GM12878 (cell line): Measurements from ENCODE around the gene ELOF1. TPM values are rescaled to one million over a fixed set of nuclear protein-coding genes. Genes with fewer than 3 reads are reported as not detected.

Experiments used
- ATAC-seq: fragments of 200-7000 bp; cut with Tn5 transposase; 3 replicates; pipeline ENCODE4 v1.9.1; 2020; ENCODE audit warnings: mild to moderate bottlenecking, moderate library complexity
- BruUV-seq: library from RNA; stranded (reverse); fragments of 400-500 nt; replicated peaks from 2 replicates; lab custom pipeline; 2021; lab: Mats Ljungman, UMichigan
- CTCF ChIA-PET: fragments of 300-600 bp; sonication (Branson Sonifier 250); formaldehyde crosslinking; extraction: SDS; loops from one replicate; lab custom pipeline; 2021; ENCODE audit warnings: inconsistent platforms; lab: Yijun Ruan, JAX
- POLR2A ChIA-PET: fragments of 350-600 bp; formaldehyde crosslinking; extraction: SDS; loops from one replicate; lab custom pipeline; 2021; ENCODE audit warnings: inconsistent platforms; lab: Charles Lee
- RAD21 ChIA-PET: fragments of 300-600 bp; sonication (Branson Sonifier 250); formaldehyde crosslinking; loops from one replicate; lab custom pipeline; 2023; ENCODE audit warnings: antibody characterized with exemption; ENCODE audit not compliant: unreplicated experiment; lab: Charles Lee
- SMC1A ChIA-PET: fragments of 300-600 bp; sonication (Branson Sonifier 250); formaldehyde crosslinking; loops from one replicate; lab custom pipeline; 2023; ENCODE audit not compliant: unreplicated experiment, uncharacterized antibody; lab: Charles Lee
- DNase-seq: peaks from one replicate; pipeline ENCODE4 v3.0.0-alpha.2; 2011; ENCODE audit warnings: low read depth, low spot score
- FAIRE-seq: peaks from 3 replicates; lab custom pipeline; 2011; peaks lifted over from hg19 to GRCh38; lab: Jason Lieb, UNC
- H2AFZ ChIP-seq: 2 replicates; pipeline ENCODE4 v1.6.0; 2011; ENCODE audit warnings: low read depth, low read length, control low read depth; ENCODE audit not compliant: control insufficient read depth
- H3K27ac ChIP-seq: 2 replicates; pipeline ENCODE4 v1.5.1; 2011; ENCODE audit warnings: control low read depth; ENCODE audit not compliant: control insufficient read depth, insufficient read depth
- H3K27me3 ChIP-seq, 2 experiments: replicated peaks in 1 of 2; 2 replicates each; pipeline versions ENCODE4 v1.6.0 to v1.6.1; 2011; ENCODE audit warnings: low read length in 1 of 2; ENCODE audit not compliant: control insufficient read depth in 2 of 2, insufficient read depth in 2 of 2
- H3K36me3 ChIP-seq, 2 experiments: 2 replicates each; pipeline ENCODE4 v1.5.1; 2011; ENCODE audit warnings: low read length in 1 of 2; ENCODE audit not compliant: control insufficient read depth in 2 of 2, insufficient read depth in 2 of 2
- H3K4me1 ChIP-seq: 2 replicates; pipeline ENCODE4 v1.6.1; 2011; ENCODE audit warnings: mild to moderate bottlenecking, low read length, moderate library complexity, mixed read lengths; ENCODE audit not compliant: control insufficient read depth, insufficient read depth
- H3K4me2 ChIP-seq: 2 replicates; pipeline ENCODE4 v1.6.0; 2011; ENCODE audit warnings: control low read depth; ENCODE audit not compliant: control insufficient read depth, insufficient read depth
- H3K4me3 ChIP-seq: fragments of 200-600 bp; sonication (generic); 2 replicates; pipeline ENCODE4 v1.5.1; 2016
- H3K79me2 ChIP-seq: 2 replicates; pipeline ENCODE4 v1.6.0; 2011; ENCODE audit warnings: low read length; ENCODE audit not compliant: control insufficient read depth, insufficient read depth
- H3K9ac ChIP-seq: 2 replicates; pipeline ENCODE4 v1.8.0; 2011; ENCODE audit warnings: low read length, control low read depth, mixed read lengths; ENCODE audit not compliant: control insufficient read depth, insufficient read depth
- H3K9me3 ChIP-seq: replicated peaks from 3 replicates; pipeline ENCODE4 v1.5.1; 2011; ENCODE audit warnings: mild to moderate bottlenecking, low read length; ENCODE audit not compliant: control insufficient read depth, insufficient read depth
- H4K20me1 ChIP-seq: 2 replicates; pipeline ENCODE4 v1.6.0; 2011; ENCODE audit not compliant: control insufficient read depth, insufficient read depth
- ATF7 ChIP-seq: fragments of 450-650 bp; IDR thresholded peaks from 2 replicates; pipeline ENCODE4 v1.6.1; 2016; ENCODE audit warnings: low read depth, mild to moderate bottlenecking
- BACH1 ChIP-seq: fragments of 450-650 bp; IDR thresholded peaks from 2 replicates; pipeline ENCODE4 v1.6.1; 2017; ENCODE audit warnings: mild to moderate bottlenecking, borderline replicate concordance
- CBFB ChIP-seq: IDR thresholded peaks from 2 replicates; pipeline ENCODE4 v1.6.1; 2016; ENCODE audit warnings: antibody characterized with exemption, low read depth
- CBX5 ChIP-seq: sonication (generic); IDR thresholded peaks from 2 replicates; pipeline ENCODE4 v1.6.1; 2016; ENCODE audit warnings: low read depth, moderate library complexity, mild to moderate bottlenecking, inconsistent platforms
- CEBPB ChIP-seq, 2 experiments: fragments of 150-350 bp in 1 of 2; IDR thresholded peaks; 2 replicates each; pipeline ENCODE4 v1.6.1; 2012 to 2014; ENCODE audit warnings: low read depth in 2 of 2, low read length in 2 of 2, borderline replicate concordance in 1 of 2, inconsistent platforms in 1 of 2
- FOXK2 ChIP-seq: fragments of 450-650 bp; IDR thresholded peaks from 2 replicates; pipeline ENCODE4 v1.6.1; 2017; ENCODE audit warnings: mild to moderate bottlenecking, moderate library complexity
- GATAD2B ChIP-seq: fragments of 450-650 bp; conservative IDR thresholded peaks from 2 replicates; pipeline ENCODE4 v1.6.1; 2017; ENCODE audit warnings: low read depth, mild to moderate bottlenecking, moderate library complexity
- IKZF2 ChIP-seq, 2 experiments: fragments of 450-650 bp; IDR thresholded peaks; 2 replicates each; pipeline ENCODE4 v1.6.1; 2017; ENCODE audit warnings: mild to moderate bottlenecking in 2 of 2, moderate library complexity in 2 of 2
- JUNB ChIP-seq: IDR thresholded peaks from 2 replicates; pipeline ENCODE4 v1.6.1; 2016; ENCODE audit warnings: antibody characterized with exemption, mild to moderate bottlenecking
- MXI1 ChIP-seq: fragments of 150-350 bp; IDR thresholded peaks from 2 replicates; pipeline ENCODE4 v1.6.1; 2011; ENCODE audit warnings: low read depth, mild to moderate bottlenecking, inconsistent platforms, low read length, improper control_type of control experiment
- RCOR1 ChIP-seq: conservative IDR thresholded peaks from 2 replicates; pipeline ENCODE4 v1.6.1; 2012; ENCODE audit warnings: low read depth, low read length, improper control_type of control experiment
- RELA ChIP-seq: fragments of 450-650 bp; IDR thresholded peaks from 2 replicates; pipeline ENCODE4 v1.8.0; 2014; ENCODE audit warnings: borderline replicate concordance; ENCODE audit not compliant: partially characterized antibody
- RUNX3 ChIP-seq: IDR thresholded peaks from 2 replicates; pipeline ENCODE4 v1.6.1; 2012; ENCODE audit warnings: low read length, inconsistent platforms
- SIX5 ChIP-seq: IDR thresholded peaks from 2 replicates; pipeline ENCODE4 v1.6.1; 2011; ENCODE audit warnings: mild to moderate bottlenecking, low read depth, low read length, moderate library complexity; ENCODE audit not compliant: severe bottlenecking
- STAT3 ChIP-seq: IDR thresholded peaks from 2 replicates; pipeline ENCODE4 v1.6.1; 2011; ENCODE audit warnings: low read depth, low read length, improper control_type of control experiment
- TAF1 ChIP-seq: IDR thresholded peaks from 2 replicates; pipeline ENCODE4 v1.6.1; 2011; ENCODE audit warnings: mild to moderate bottlenecking, low read depth, low read length, borderline replicate concordance
- TARDBP ChIP-seq: IDR thresholded peaks from 2 replicates; pipeline ENCODE4 v1.6.1; 2016; ENCODE audit warnings: borderline replicate concordance
- TCF12 ChIP-seq: IDR thresholded peaks from 2 replicates; pipeline ENCODE4 v1.6.1; 2011; ENCODE audit warnings: low read depth, mild to moderate bottlenecking, low read length
- YY1 ChIP-seq: IDR thresholded peaks from 2 replicates; pipeline ENCODE4 v1.6.1; 2011; ENCODE audit warnings: low read depth, mild to moderate bottlenecking, low read length
- ZBED1 ChIP-seq: IDR thresholded peaks from 2 replicates; pipeline ENCODE4 v1.6.1; 2016; ENCODE audit warnings: borderline replicate concordance
- ZNF24 ChIP-seq: fragments of 450-650 bp; IDR thresholded peaks from 2 replicates; pipeline ENCODE4 v1.6.1; 2017; ENCODE audit warnings: antibody characterized with exemption, mild to moderate bottlenecking
- ZNF622 ChIP-seq: fragments of 450-650 bp; IDR thresholded peaks from 2 replicates; pipeline ENCODE4 v1.6.1; 2017; ENCODE audit warnings: mild to moderate bottlenecking, inconsistent platforms
- WGBS: methylation state at CpG from one replicate; pipeline ENCODE4 v1.1.6; 2016; ENCODE audit warnings: low lambda C conversion rate; ENCODE audit not compliant: insufficient replicate concordance, insufficient coverage; ENCODE audit errors: missing lambda C conversion rate; 5-methylcytosine and 5-hydroxymethylcytosine counted together
- in situ Hi-C: fragments of 300-500 bp; cut with MboI; formaldehyde crosslinking; loops from 9 replicates; pipeline ENCODE4 v1.14.3; 2018; ENCODE audit warnings: mixed read lengths
- intact Hi-C: fragments of 100-400 bp; cut with micrococcal nuclease; formaldehyde crosslinking; loops from one replicate; pipeline ENCODE4 v1.14.2; 2022; ENCODE audit not compliant: unreplicated experiment
- polyA plus RNA-seq, 11 experiments: library from polyadenylated mRNA; depleted of rRNA in 4 of 11; unstranded in 6 of 11; stranded (reverse) in 5 of 11; fragments of >200 nt; fragmentation: Nextera tagmentation in 4 of 11; fragmentation: Illumina TruSeq in 1 of 11; extraction: Ambion mirVana in 4 of 11; extraction: Trizol in 1 of 11; gene quantifications; 1 replicate in 1 of 11; 2 replicates in 10 of 11; pipeline versions ENCODE4 v1.2.1 to v1.2.3, GENCODE V29; 2011 to 2016; ENCODE audit warnings: inconsistent platforms in 2 of 11, missing spikeins in 2 of 11, low read depth in 1 of 11
- total RNA-seq, 4 experiments: library from RNA; depleted of rRNA in 3 of 4; stranded (reverse); fragments of >200 nt in 3 of 4; fragmentation: Illumina TruSeq in 1 of 4; extraction: Trizol in 1 of 4; gene quantifications; 2 replicates each; pipeline versions ENCODE4 v1.2.1 to v1.2.3, GENCODE V29; 2013 to 2021
- TF ChIP-seq, protein P1 (sequence below): fragments of 450-650 bp; IDR thresholded peaks from 2 replicates; pipeline ENCODE4 v1.6.1; 2017; ENCODE audit warnings: low read depth, mild to moderate bottlenecking, moderate library complexity

The ELOF1 gene
- total and polyA plus RNA-seq, 10 of the 15 experiments (the other 5 are each of a cell fraction or from before 2014, with no cell fraction given): 11.7 to 124 (median 92.9) TPM

DNA sequence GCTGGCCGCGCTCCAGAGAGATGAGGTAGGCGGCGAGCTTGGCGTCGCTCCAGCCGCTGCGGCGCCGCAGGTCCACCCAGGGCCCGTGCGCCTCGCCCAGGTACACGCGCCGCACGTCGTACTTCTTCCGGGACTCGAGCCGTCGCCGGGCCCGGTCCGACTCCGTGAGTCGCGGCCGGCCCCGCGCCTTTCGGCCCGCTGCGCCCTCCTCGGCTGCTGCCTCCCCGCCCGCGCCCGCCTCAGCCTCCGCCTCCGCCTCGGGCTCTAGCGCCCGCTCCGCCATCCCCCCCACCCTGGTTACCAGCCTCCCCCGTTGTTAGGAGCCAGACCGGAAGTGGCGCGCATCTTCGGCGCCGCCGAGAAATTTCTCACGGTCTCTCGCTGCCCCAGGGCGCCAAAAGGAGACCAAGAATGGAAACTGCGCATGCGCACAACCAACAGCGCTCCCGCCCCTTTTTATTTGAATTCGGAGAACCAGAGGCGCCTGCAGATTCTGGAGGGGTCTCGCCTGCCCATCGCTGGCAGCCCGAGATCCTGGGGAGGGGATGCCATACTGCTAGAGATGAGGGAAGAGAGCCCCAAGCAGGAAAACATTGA is 53.4 kb downstream of the ELOF1 start, which contains the start of gene ZNF653:
TSS of gene ZNF653 (minus strand) at position 336 of the 597 bp plus-strand sequence. CDS start at position 283, 53 bp downstream.
- peak; percentile 89 for FAIRE-seq
- BruUV-seq: no TSS peak
- CTCF ChIA-PET: no interaction called here
- TF ChIP-seq IKZF2 (IDR thresholded peaks at IDR 0.05): no peak
- TF ChIP-seq ZBED1: no peak
- no peak for TF ChIP-seq STAT3
- peak; percentile 77 for TF ChIP-seq GATAD2B
- peak; percentile 84; the same call in 1 of the 2 replicates for TF ChIP-seq TARDBP
- TF ChIP-seq RCOR1: no peak
- peak; percentile 48; the same call in 1 of the 2 replicates for TF ChIP-seq YY1
- no peak for TF ChIP-seq JUNB
- TF ChIP-seq CBFB: no peak
- TF ChIP-seq SIX5: peak; percentile 61
- no peak for TF ChIP-seq CEBPB (IDR thresholded peaks at IDR 0.05; ENCODE audit: borderline replicate concordance in 1 of 2, low read depth in 2 of 2, low read length in 2 of 2)
- TF ChIP-seq RUNX3: no peak; the same call in 1 of the 2 replicates
- peak; percentile 100 for TF ChIP-seq MXI1
- no peak for TF ChIP-seq FOXK2
- TF ChIP-seq TAF1: peak; percentile 65; the same call in 1 of the 2 replicates
- TF ChIP-seq ATF7: no peak
- TF ChIP-seq ZNF622: no peak
- no peak for TF ChIP-seq ZNF24
- TF ChIP-seq, protein P1, sequence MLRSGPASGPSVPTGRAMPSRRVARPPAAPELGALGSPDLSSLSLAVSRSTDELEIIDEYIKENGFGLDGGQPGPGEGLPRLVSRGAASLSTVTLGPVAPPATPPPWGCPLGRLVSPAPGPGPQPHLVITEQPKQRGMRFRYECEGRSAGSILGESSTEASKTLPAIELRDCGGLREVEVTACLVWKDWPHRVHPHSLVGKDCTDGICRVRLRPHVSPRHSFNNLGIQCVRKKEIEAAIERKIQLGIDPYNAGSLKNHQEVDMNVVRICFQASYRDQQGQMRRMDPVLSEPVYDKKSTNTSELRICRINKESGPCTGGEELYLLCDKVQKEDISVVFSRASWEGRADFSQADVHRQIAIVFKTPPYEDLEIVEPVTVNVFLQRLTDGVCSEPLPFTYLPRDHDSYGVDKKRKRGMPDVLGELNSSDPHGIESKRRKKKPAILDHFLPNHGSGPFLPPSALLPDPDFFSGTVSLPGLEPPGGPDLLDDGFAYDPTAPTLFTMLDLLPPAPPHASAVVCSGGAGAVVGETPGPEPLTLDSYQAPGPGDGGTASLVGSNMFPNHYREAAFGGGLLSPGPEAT: 0 out of 2 replicates have a peak, but pooled peaks have one; percentile 32
- TF ChIP-seq CBX5: no peak
- peak; percentile 87 for TF ChIP-seq BACH1
- TF ChIP-seq RELA: peak; percentile 12
- no peak for TF ChIP-seq TCF12

More for the DNA sequence above, 53.4 kb downstream of the ELOF1 start, which contains the start of gene ZNF653:
- intact Hi-C loops: loop anchor here (1.0 kb wide), 2 partner anchors 24 to 70 kb away; partner anchors contain the start of genes ECSIT, ODAD3 and PRKCSH
- POLR2A ChIA-PET: no interaction called here
- Histone ChIP-seq H3K9ac (peak within 1 kb of the TSS; percentile 78), H3K79me2 (peaks cover 4% of the 10 kb centered on the region), H3K27ac (peak within 1 kb of the TSS; percentile 70), H3K4me2 (peak within 1 kb of the TSS; percentile 90), H4K20me1 (no peaks in the 10 kb centered on the region), H3K27me3 (no peaks in the 10 kb centered on the region), H3K4me1 (no peaks in the 10 kb centered on the region), H3K9me3 (no peaks in the 10 kb centered on the region), H3K36me3 (no peaks in the 10 kb centered on the region; a peak in 1 of 4 replicates), H3K4me3 (peak within 1 kb of the TSS; percentile 83), H2AFZ (peak within 1 kb of the TSS; percentile 71)
- in situ Hi-C loops: no loop called here
- ATAC-seq (peak; percentile 73), DNase-seq (peak; percentile 70)
- RAD21 ChIA-PET: interaction anchor here (0.7 kb wide), 1 partner anchor 128 kb away, joined by 3 read pairs; no protein-coding TSS in a partner anchor
- SMC1A ChIA-PET: no interaction called here
- under 1% methylated on average over 36 of the region's 65 CpGs for WGBS
